Epithelial cell of esophagus (primary cell): Measurements from ENCODE around the gene ZBTB5.
"Not testable (repeated sequence)": the region's sequence is repeated elsewhere in the genome, so short reads cannot be mapped to it uniquely, and the experiment has no call there.

ENCODE experiments used
- DNase-seq: peaks from one replicate; pipeline ENCODE4 v3.0.0; 2010; ENCODE audit warnings: low read depth
- H3K4me3 ChIP-seq: 2 replicates; pipeline ENCODE4 v1.5.1; 2011; ENCODE audit warnings: mild to moderate bottlenecking, low read length, control low read depth
- TF ChIP-seq, protein P1 (sequence below): IDR thresholded peaks from 2 replicates; pipeline ENCODE4 v1.5.1; 2011; ENCODE audit warnings: low read depth, mild to moderate bottlenecking, low read length, control low read depth, inconsistent platforms; ENCODE audit not compliant: insufficient read depth; ENCODE audit errors: missing control alignments

Gene ZBTB5

DNA sequence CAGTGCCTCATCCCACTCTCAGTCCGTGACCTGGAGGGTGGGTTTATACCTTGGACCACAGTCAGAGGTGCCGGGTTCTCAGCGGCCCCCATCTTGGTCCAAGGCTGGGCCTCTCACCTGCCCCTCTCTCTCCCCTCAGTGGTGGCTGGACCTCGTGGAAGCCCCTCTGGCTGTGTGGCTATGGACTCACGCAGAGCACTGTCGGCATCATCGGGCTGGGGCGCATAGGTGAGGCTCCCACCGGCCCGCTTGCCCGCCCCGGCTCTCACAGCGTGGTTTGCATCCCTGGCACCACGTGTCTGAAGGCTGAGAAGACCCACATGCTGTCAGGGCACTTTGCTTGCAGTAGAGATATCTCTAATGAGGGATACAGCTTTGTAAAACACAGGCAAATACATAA lies 36.9 kb downstream of the ZBTB5 start:
- no peak overlapping the region for H3K4me3 ChIP-seq

DNA sequence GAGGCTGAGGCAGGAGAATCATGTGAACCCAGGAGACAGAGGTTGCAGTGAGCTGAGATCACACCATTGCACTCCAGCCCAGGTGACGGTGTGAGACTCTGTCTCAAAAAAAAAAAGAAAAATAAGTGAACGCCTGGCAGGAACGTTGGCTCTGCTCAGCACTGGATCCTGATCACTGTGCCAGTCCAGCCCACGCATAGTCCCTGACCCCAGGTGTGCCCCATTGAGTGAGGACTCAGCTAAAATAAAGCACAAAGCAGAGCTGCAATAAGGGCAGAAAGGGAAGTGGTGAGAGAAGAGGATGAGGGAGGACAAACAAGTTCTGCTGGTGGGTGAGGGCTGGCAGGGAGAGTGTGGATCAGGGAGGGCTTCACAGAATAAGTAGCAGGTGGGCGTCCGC lies 38.4 kb downstream of the ZBTB5 start:
- TF ChIP-seq, protein P1, sequence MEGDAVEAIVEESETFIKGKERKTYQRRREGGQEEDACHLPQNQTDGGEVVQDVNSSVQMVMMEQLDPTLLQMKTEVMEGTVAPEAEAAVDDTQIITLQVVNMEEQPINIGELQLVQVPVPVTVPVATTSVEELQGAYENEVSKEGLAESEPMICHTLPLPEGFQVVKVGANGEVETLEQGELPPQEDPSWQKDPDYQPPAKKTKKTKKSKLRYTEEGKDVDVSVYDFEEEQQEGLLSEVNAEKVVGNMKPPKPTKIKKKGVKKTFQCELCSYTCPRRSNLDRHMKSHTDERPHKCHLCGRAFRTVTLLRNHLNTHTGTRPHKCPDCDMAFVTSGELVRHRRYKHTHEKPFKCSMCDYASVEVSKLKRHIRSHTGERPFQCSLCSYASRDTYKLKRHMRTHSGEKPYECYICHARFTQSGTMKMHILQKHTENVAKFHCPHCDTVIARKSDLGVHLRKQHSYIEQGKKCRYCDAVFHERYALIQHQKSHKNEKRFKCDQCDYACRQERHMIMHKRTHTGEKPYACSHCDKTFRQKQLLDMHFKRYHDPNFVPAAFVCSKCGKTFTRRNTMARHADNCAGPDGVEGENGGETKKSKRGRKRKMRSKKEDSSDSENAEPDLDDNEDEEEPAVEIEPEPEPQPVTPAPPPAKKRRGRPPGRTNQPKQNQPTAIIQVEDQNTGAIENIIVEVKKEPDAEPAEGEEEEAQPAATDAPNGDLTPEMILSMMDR, result no peak
- no peak overlapping the region for H3K4me3 ChIP-seq
- DNase-seq, result no peak

More for the DNA sequence above, 36.9 kb downstream of the ZBTB5 start:
- DNase-seq, result no peak
- TF ChIP-seq, protein P1, result no peak

DNA sequence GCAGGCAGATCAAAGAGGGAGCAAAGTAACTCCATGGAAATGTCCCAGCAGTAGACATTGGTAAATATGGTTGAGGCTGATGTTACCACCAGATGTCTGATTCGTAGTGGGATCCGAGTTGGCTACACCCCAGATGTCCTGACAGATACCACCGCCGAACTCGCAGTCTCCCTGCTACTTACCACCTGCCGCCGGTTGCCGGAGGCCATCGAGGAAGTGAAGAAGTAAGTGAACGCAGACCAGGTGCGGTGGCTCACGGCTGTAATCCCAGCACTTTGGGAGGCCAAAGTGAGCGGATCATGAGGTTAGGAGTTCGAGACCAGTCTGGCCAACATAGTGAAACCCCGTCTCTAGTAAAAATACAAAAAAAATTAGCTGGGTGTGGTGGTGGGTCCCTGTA lies 38.8 kb downstream of the ZBTB5 start:
- not testable (repeated sequence) for H3K4me3 ChIP-seq, DNase-seq

DNA sequence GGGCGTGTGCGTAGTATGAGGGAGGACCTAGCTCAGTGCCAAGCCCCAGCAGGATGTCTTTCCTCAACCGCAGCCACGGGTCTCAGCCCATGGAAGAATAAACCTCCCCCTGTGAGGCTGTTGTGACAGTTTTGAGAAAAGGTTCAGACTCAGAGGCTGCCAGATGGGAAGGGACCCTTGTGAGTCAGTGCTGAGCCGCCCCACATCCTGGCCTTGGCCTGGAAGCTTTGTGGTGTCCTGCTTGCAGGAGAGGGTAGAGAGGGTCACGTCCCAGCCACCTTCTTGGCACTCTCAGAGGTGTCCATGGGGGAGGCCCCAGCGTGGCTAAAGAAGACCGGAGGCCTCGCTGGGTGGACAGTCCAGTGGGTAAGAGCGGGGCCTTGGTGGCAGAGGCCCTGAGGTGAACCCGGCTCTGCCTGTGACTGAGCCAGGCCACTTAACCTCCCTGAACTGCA lies 39.9 kb downstream of the ZBTB5 start:
- no peak for DNase-seq
- TF ChIP-seq, protein P1, result no peak
- H3K4me3 ChIP-seq, result no peak overlapping the region

DNA sequence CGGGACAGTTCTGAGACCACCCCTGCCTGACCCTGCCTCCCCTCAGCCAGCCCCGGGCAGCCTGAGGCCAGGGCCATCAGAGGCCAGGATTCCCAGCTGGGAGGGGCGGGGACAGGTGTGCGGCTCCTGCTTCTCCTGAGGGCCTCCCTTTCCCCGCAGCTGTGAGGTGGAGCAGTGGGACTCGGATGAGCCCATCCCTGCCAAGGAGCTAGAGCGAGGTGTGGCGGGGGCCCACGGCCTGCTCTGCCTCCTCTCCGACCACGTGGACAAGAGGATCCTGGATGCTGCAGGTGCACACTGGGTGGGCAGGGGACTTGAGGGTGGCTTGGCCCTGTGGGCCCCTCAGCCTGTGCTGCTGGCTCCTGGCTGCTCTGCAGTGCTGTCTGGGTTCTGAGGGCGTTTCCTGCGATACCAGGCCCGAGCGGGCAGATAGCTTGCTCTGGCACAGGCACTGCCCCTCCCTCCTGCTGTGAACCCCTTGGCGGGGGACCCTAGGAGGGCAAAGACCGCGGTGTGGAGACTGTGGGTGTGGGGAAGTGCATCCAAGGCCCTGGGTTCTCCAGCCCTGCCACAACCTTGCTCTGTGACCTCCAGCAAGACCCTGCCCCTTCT lies 40.5 kb downstream of the ZBTB5 start:
- TF ChIP-seq, protein P1, result no peak
- no peak for DNase-seq
- H3K4me3 ChIP-seq, result no peak overlapping the region

DNA sequence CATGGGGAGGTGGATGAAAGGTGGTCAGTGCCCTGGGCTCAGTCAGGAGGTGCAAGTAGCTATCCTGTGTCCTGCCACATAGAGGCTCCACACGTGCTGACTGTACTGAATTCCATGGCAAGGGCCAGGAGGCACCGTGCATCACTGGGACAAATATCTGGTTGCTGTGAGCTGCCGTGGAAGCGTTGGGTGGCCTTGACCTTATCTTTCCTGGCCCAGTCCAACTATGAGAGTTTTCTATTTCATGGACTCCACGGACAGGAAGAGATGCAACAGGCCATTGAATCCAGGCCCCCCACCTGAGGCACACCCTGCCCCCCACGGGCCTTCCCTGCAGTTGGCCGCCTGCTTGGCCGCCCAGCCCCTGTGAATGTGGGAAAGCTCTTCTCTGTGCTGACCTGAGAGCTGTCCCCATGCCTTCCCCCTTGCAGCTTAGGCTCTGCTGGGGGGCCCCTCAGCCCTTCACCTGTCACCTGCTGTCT lies 41.0 kb downstream of the ZBTB5 start:
- no peak for DNase-seq
- H3K4me3 ChIP-seq, result peak overlapping the region; percentile 86
- TF ChIP-seq, protein P1, result no peak

DNA sequence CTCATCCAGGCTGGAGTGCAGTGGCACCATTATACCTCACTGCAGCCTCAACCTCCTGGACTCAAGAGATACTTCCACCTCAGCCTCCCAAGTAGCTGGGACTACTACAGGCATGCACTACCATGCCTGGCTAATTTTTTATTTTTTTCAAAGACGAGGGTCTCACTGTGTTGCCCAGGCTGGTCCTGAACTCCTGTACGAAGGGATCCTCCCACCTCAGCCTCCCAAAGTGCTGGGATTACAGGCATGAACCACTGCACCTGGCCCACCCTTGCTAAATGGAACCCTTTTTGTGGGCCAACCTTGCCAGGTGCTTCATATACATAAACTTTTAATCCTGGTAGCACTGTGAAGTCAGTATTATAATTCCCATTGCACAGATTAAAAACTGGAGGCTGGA lies 41.7 kb downstream of the ZBTB5 start:
- TF ChIP-seq, protein P1, result no peak
- no peak for DNase-seq
- H3K4me3 ChIP-seq, result peak overlapping the region; percentile 86
